GM23248 (cell line): Measurements from ENCODE around the gene PADI2. TPM values are rescaled to one million over a fixed set of nuclear protein-coding genes. Genes with fewer than 3 reads are reported as not detected.

Source experiments
- DNase-seq: peaks from one replicate; pipeline ENCODE4 v3.0.0-alpha.2; 2015
- H2AFZ ChIP-seq: fragments of 200-600 bp; sonication (generic); 2 replicates; pipeline ENCODE4 v1.6.1; 2016; ENCODE audit warnings: antibody characterized with exemption
- H3F3A ChIP-seq: fragments of 200-600 bp; sonication (generic); 2 replicates; pipeline ENCODE4 v1.6.1; 2016; ENCODE audit warnings: mild to moderate bottlenecking, antibody characterized with exemption, mixed run types; ENCODE audit not compliant: insufficient read depth
- H3K27ac ChIP-seq: fragments of 200-600 bp; sonication (generic); 2 replicates; pipeline ENCODE4 v1.5.1; 2016; ENCODE audit warnings: mild to moderate bottlenecking
- H3K27me3 ChIP-seq: fragments of 200-600 bp; sonication (generic); replicated peaks from 2 replicates; pipeline ENCODE4 v1.6.1; 2016; ENCODE audit warnings: mild to moderate bottlenecking; ENCODE audit not compliant: insufficient read depth
- H3K36me3 ChIP-seq: fragments of 200-600 bp; sonication (generic); 2 replicates; pipeline ENCODE4 v1.6.1; 2016; ENCODE audit warnings: low read depth, mild to moderate bottlenecking
- H3K4me1 ChIP-seq: fragments of 200-600 bp; sonication (generic); 2 replicates; pipeline ENCODE4 v1.6.1; 2016; ENCODE audit warnings: mild to moderate bottlenecking; ENCODE audit not compliant: insufficient read depth
- H3K4me2 ChIP-seq: fragments of 200-600 bp; sonication (generic); one replicate; pipeline ENCODE4 v1.6.1; 2016; ENCODE audit warnings: mild to moderate bottlenecking; ENCODE audit not compliant: unreplicated experiment
- H3K4me3 ChIP-seq: fragments of 200-600 bp; sonication (generic); 2 replicates; pipeline ENCODE4 v1.5.1; 2016; ENCODE audit warnings: mild to moderate bottlenecking
- H3K79me2 ChIP-seq: fragments of 200-600 bp; sonication (generic); 2 replicates; pipeline ENCODE4 v1.6.1; 2016; ENCODE audit warnings: mild to moderate bottlenecking; ENCODE audit not compliant: insufficient read depth
- H3K9ac ChIP-seq: fragments of 200-600 bp; sonication (generic); 2 replicates; pipeline ENCODE4 v1.6.1; 2016; ENCODE audit warnings: mild to moderate bottlenecking
- H3K9me2 ChIP-seq: fragments of 200-600 bp; sonication (generic); 2 replicates; pipeline ENCODE4 v1.6.1; 2016; ENCODE audit warnings: mixed run types, mild to moderate bottlenecking, moderate library complexity; ENCODE audit not compliant: insufficient read depth
- H3K9me3 ChIP-seq: fragments of 200-600 bp; sonication (generic); one replicate; pipeline ENCODE4 v1.6.1; 2017; ENCODE audit warnings: low read depth
- H4K20me1 ChIP-seq: fragments of 200-600 bp; sonication (generic); 2 replicates; pipeline ENCODE4 v1.6.0; 2016; ENCODE audit not compliant: insufficient read depth
- EZH2 ChIP-seq: fragments of 200-600 bp; sonication (generic); IDR thresholded peaks from 2 replicates; pipeline ENCODE4 v1.6.1; 2018; ENCODE audit warnings: antibody characterized with exemption, mild to moderate bottlenecking; ENCODE audit not compliant: insufficient read depth, poor library complexity, severe bottlenecking
- EZH2phosphoT487 ChIP-seq: fragments of 200-600 bp; sonication (generic); IDR thresholded peaks from 2 replicates; pipeline ENCODE4 v1.6.1; 2018; ENCODE audit warnings: antibody characterized with exemption, moderate library complexity, mild to moderate bottlenecking, low read depth; ENCODE audit not compliant: insufficient read depth
- WGBS, 2 experiments: methylation state at CpG; one replicate each; pipeline ENCODE4 v1.1.6; 2015 to 2017; ENCODE audit warnings: low lambda C conversion rate in 2 of 2, low coverage in 1 of 2; ENCODE audit errors: missing lambda C conversion rate in 2 of 2; 5-methylcytosine and 5-hydroxymethylcytosine counted together
- in situ Hi-C: fragments of 300-500 bp; cut with MboI; formaldehyde crosslinking; loops from 2 replicates; pipeline ENCODE4 v1.15.0; 2020
- polyA plus RNA-seq: library from polyadenylated mRNA; unstranded; fragments of >200 nt; fragmentation: Nextera tagmentation; extraction: Ambion mirVana; gene quantifications from 2 replicates; pipeline ENCODE4 v1.2.1, GENCODE V29; 2016
- total RNA-seq: library from RNA; depleted of rRNA; stranded (reverse); fragments of >200 nt; shearing (Covaris generic); gene quantifications from 2 replicates; pipeline ENCODE4 v1.2.3, GENCODE V29; 2014

Gene PADI2
- total and polyA plus RNA-seq, 2 experiments from 2014 or later, result 0.11 to 0.22 TPM

DNA sequence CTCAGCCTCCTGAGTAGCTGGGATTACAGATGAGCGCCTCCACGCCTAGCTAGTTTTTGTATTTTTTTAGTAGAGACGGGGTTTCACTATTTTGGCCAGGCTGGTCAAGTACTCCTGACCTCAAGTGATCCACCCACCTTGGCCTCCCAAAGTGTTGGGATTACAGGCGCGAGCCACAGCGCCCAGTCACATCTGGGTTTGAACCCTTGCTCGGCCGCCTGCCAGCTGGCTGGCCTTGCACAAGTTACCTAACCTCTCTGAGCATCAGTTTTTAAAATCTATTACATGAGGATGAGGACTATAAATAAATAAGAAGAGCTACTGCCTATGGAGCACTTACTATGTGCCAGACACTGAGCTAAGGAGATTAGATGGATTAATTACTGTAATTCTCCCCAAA, 17.7 kb upstream of the PADI2 start:
- 64 to 71% methylated on average over 8 of the region's 8 CpGs for WGBS, 2 experiments
- H4K20me1 ChIP-seq, result no peaks in the 10 kb centered on the region
- no peak overlapping the region for H3K4me3 ChIP-seq
- no peak for DNase-seq
- TF ChIP-seq EZH2phosphoT487, result no peak
- TF ChIP-seq EZH2, result no peak
- no peak overlapping the region for H2AFZ ChIP-seq
- H3K36me3 ChIP-seq, result no peaks in the 10 kb centered on the region
- no peaks in the 10 kb centered on the region for H3F3A ChIP-seq
- no peaks in the 10 kb centered on the region for H3K79me2 ChIP-seq
- no peaks in the 10 kb centered on the region for H3K9me3 ChIP-seq
- H3K9me2 ChIP-seq, result no peaks in the 10 kb centered on the region
- no peaks in the 10 kb centered on the region for H3K27me3 ChIP-seq
- H3K4me2 ChIP-seq, result no peak overlapping the region
- H3K9ac ChIP-seq, result no peak overlapping the region
- H3K27ac ChIP-seq, result no peak overlapping the region
- H3K4me1 ChIP-seq, result no peaks in the 10 kb centered on the region
- in situ Hi-C loops, result no loop called here

DNA sequence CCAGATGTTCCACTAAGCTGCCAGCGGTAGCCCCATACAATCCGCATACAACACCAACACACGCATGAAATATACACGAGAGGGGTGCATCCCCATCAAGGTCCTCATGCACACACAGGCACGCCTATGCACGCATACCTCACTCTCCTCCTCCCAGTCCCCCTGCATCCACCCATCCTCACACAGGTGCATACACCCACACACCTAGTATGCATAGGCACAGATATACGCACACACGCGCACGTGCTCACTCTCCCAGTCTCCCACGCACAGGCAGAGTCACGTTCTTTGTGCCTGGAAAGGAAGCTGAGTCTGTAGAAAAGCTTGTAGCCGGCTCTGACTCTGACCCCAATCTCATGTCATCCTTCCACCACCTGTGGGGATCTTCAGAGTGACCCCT, 16.9 kb upstream of the PADI2 start:
- Histone ChIP-seq H4K20me1 (no peaks in the 10 kb centered on the region), H3K9me3 (no peaks in the 10 kb centered on the region), H2AFZ (no peak overlapping the region), H3K4me3 (no peak overlapping the region), H3K27me3 (no peaks in the 10 kb centered on the region), H3K9me2 (no peaks in the 10 kb centered on the region), H3K36me3 (no peaks in the 10 kb centered on the region), H3K27ac (no peak overlapping the region), H3K4me2 (no peak overlapping the region), H3K4me1 (no peaks in the 10 kb centered on the region), H3K9ac (no peak overlapping the region), H3F3A (no peaks in the 10 kb centered on the region), H3K79me2 (no peaks in the 10 kb centered on the region)
- DNase-seq, result no peak
- TF ChIP-seq EZH2 (no peak), EZH2phosphoT487 (no peak)
- 64 to 74% methylated on average over 13 of the region's 13 CpGs for WGBS, 2 experiments
- in situ Hi-C loops, result no loop called here

DNA sequence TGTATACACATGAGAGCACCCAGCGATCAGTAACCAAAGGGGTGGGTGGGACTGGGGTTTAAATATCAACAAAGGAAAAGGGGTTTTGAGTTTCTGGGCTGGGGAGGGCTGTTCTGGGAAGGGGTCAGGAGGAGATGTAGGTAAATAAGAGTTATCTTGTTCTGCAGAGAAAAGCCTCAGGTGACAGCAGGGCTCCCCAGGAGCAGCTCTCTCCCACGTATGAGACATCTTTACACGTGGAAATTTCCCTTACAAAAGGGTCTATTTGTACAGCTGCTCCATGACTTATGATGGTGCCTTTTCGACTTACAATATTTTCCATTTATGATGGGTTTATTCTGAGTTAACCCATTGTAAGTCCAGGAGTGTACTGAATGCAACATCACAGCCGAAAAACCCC, 16.3 kb upstream of the PADI2 start:
- no peaks in the 10 kb centered on the region for H3K36me3 ChIP-seq
- no peak overlapping the region for H3K9ac ChIP-seq
- H3K4me1 ChIP-seq, result peaks cover 1% of the 10 kb centered on the region; the same call in 1 of the 2 replicates
- no peaks in the 10 kb centered on the region for H3K9me2 ChIP-seq
- H3K4me2 ChIP-seq, result no peak overlapping the region
- WGBS, 2 experiments, result 40 to 56% methylated on average over 5 of the region's 5 CpGs
- in situ Hi-C loops, result no loop called here
- no peak overlapping the region for H3K27ac ChIP-seq
- no peaks in the 10 kb centered on the region for H3K79me2 ChIP-seq
- H4K20me1 ChIP-seq, result no peaks in the 10 kb centered on the region
- no peak overlapping the region for H2AFZ ChIP-seq
- no peak for TF ChIP-seq EZH2
- TF ChIP-seq EZH2phosphoT487, result no peak
- H3K4me3 ChIP-seq, result no peak overlapping the region
- DNase-seq, result no peak
- no peaks in the 10 kb centered on the region for H3K9me3 ChIP-seq
- no peaks in the 10 kb centered on the region for H3K27me3 ChIP-seq
- no peaks in the 10 kb centered on the region for H3F3A ChIP-seq

DNA sequence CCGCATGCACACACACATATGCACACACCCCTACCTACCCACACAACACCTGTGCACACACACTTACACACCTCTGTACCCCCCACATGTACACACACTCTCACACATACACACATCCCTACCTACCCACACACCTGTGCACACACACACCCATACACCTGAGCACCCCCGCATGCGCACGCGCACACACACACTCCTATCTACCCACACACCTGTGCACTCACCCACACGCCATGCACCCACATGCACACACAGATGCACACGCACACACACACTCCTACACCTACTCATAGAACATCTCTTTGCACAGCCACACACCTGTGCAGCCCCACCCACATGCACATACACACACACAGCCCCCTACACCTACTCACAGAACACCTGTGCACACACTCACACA, 15.5 kb upstream of the PADI2 start:
- 92 to 94% methylated on average over 7 of the region's 7 CpGs for WGBS, 2 experiments

DNA sequence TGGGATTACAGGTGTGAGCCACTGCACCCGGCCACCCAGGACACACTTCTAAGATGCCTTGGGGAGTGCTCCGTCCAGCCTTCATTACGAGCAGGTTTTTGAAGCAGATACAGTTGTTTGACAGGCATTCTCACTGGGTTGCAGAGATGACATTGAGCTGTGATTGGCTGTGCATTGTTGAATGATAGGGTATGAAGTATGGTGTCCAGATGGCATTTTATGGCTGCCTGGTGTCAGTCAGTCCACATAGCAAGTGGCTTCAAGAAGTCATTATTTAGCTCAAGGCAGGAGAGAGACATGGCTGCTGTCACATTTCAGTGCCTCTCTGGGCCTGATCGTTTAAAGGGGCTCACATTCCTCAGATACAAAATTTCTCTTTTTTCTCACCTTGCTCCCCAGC, 14.8 kb upstream of the PADI2 start:
- H3K9ac ChIP-seq, result no peak overlapping the region
- in situ Hi-C loops, result no loop called here
- H3K9me3 ChIP-seq, result no peaks in the 10 kb centered on the region
- H2AFZ ChIP-seq, result no peak overlapping the region
- peaks cover 15% of the 10 kb centered on the region for H3K4me1 ChIP-seq
- H4K20me1 ChIP-seq, result no peaks in the 10 kb centered on the region
- no peak overlapping the region for H3K4me3 ChIP-seq
- TF ChIP-seq EZH2phosphoT487 (no peak), EZH2 (no peak)
- no peak overlapping the region for H3K4me2 ChIP-seq
- no peaks in the 10 kb centered on the region for H3K9me2 ChIP-seq
- H3K27ac ChIP-seq, result no peak overlapping the region
- no peaks in the 10 kb centered on the region for H3K36me3 ChIP-seq
- H3K27me3 ChIP-seq, result no peaks in the 10 kb centered on the region
- peaks cover 14% of the 10 kb centered on the region for H3F3A ChIP-seq
- DNase-seq, result no peak
- H3K79me2 ChIP-seq, result no peaks in the 10 kb centered on the region
- WGBS, 2 experiments, result 60 to 65% methylated on average over 4 of the region's 4 CpGs

More for the DNA sequence above, 15.5 kb upstream of the PADI2 start:
- in situ Hi-C loops, result no loop called here
- Histone ChIP-seq H3K27ac (no peak overlapping the region), H3K9me3 (no peaks in the 10 kb centered on the region), H3K79me2 (no peaks in the 10 kb centered on the region), H3K9ac (no peak overlapping the region), H3K4me2 (no peak overlapping the region), H3K27me3 (no peaks in the 10 kb centered on the region), H3K4me3 (no peak overlapping the region), H3F3A (peaks cover 7% of the 10 kb centered on the region), H2AFZ (no peak overlapping the region), H3K4me1 (peaks cover 9% of the 10 kb centered on the region), H4K20me1 (no peaks in the 10 kb centered on the region), H3K36me3 (no peaks in the 10 kb centered on the region), H3K9me2 (no peaks in the 10 kb centered on the region)
- no peak for DNase-seq
- TF ChIP-seq EZH2, result no peak
- TF ChIP-seq EZH2phosphoT487, result no peak
